IMR-90 (cell line): ENCODE results near the gene ARFGAP3. TPM values are rescaled to one million over a fixed set of nuclear protein-coding genes. Genes with fewer than 3 reads are reported as not detected.

Experiments used
- ATAC-seq: fragments of 200-7000 bp; cut with Tn5 transposase; 2 replicates; pipeline ENCODE4 v1.9.1; 2020; ENCODE audit warnings: low read depth, mild to moderate bottlenecking, moderate library complexity
- BruUV-seq: library from RNA; stranded (reverse); fragments of 400-500 nt; replicated peaks from 2 replicates; lab custom pipeline; 2021; lab: Mats Ljungman, UMichigan
- CTCF ChIA-PET: fragments of 300-600 bp; formaldehyde crosslinking; extraction: SDS; loops from one replicate; lab custom pipeline; 2021; ENCODE audit warnings: antibody characterized with exemption; lab: Yijun Ruan, JAX
- POLR2A ChIA-PET: fragments of 300-600 bp; sonication (Branson Sonifier 250); formaldehyde crosslinking; loops from one replicate; lab custom pipeline; 2022; ENCODE audit warnings: antibody characterized with exemption; ENCODE audit not compliant: unreplicated experiment; lab: Charles Lee
- DNase-seq: peaks from one replicate; pipeline ENCODE4 v3.0.0; 2013
- H2AFZ ChIP-seq: replicated peaks from 2 replicates; pipeline ENCODE3; 2013; ENCODE audit warnings: low read length, mild to moderate bottlenecking; ENCODE audit not compliant: poor library complexity
- H2AK5ac ChIP-seq: 2 replicates; pipeline ENCODE4 v1.6.1; 2013; ENCODE audit warnings: low read depth, low read length, inconsistent platforms
- H2AK9ac ChIP-seq: replicated peaks from 2 replicates; pipeline ENCODE3; 2013; ENCODE audit warnings: mild to moderate bottlenecking, low read depth, low read length, moderate library complexity; ENCODE audit not compliant: poor library complexity
- H2BK120ac ChIP-seq: 2 replicates; pipeline ENCODE4 v1.6.1; 2013; ENCODE audit warnings: low read depth, low read length, inconsistent platforms
- H2BK15ac ChIP-seq: 3 replicates; pipeline ENCODE4 v1.6.1; 2013; ENCODE audit warnings: low read depth, low read length, inconsistent platforms
- H2BK20ac ChIP-seq: 2 replicates; pipeline ENCODE4 v1.6.1; 2013; ENCODE audit warnings: low read depth, mild to moderate bottlenecking, inconsistent platforms, low read length, moderate library complexity
- H2BK5ac ChIP-seq: 2 replicates; pipeline ENCODE4 v1.6.1; 2013; ENCODE audit warnings: mild to moderate bottlenecking, low read depth, low read length, inconsistent platforms; ENCODE audit not compliant: poor library complexity, severe bottlenecking
- H3K14ac ChIP-seq: replicated peaks from 2 replicates; pipeline ENCODE4 v1.6.1; 2013; ENCODE audit warnings: low read depth, low read length, inconsistent platforms
- H3K18ac ChIP-seq: 2 replicates; pipeline ENCODE4 v1.6.1; 2013; ENCODE audit warnings: low read depth, low read length, control low read depth
- H3K23ac ChIP-seq: 2 replicates; pipeline ENCODE4 v1.6.1; 2013; ENCODE audit warnings: low read depth, low read length, inconsistent platforms
- H3K27ac ChIP-seq: 2 replicates; pipeline ENCODE4 v1.5.1; 2013; ENCODE audit warnings: mild to moderate bottlenecking, control low read depth, low read length; ENCODE audit not compliant: insufficient read depth
- H3K27me3 ChIP-seq: 2 replicates; pipeline ENCODE4 v1.6.1; 2013; ENCODE audit warnings: low read length; ENCODE audit not compliant: control insufficient read depth, insufficient read depth
- H3K36me3 ChIP-seq: 2 replicates; pipeline ENCODE4 v1.6.1; 2013; ENCODE audit warnings: low read length, mixed read lengths; ENCODE audit not compliant: control insufficient read depth, insufficient read depth
- H3K4ac ChIP-seq: 2 replicates; pipeline ENCODE4 v1.6.1; 2013; ENCODE audit warnings: low read depth, low read length, inconsistent platforms
- H3K4me1 ChIP-seq: 2 replicates; pipeline ENCODE4 v1.6.1; 2013; ENCODE audit warnings: low read length, mixed read lengths; ENCODE audit not compliant: control insufficient read depth, insufficient read depth
- H3K4me2 ChIP-seq: 2 replicates; pipeline ENCODE4 v1.6.1; 2013; ENCODE audit warnings: low read depth, mild to moderate bottlenecking, control low read depth, low read length, moderate library complexity
- H3K4me3 ChIP-seq: 2 replicates; pipeline ENCODE4 v1.5.1; 2013; ENCODE audit warnings: low read depth, mild to moderate bottlenecking, control low read depth, low read length, moderate library complexity; ENCODE audit not compliant: insufficient read depth
- H3K56ac ChIP-seq: 2 replicates; pipeline ENCODE4 v1.6.1; 2013; ENCODE audit warnings: low read length, inconsistent platforms; ENCODE audit not compliant: insufficient read depth; ENCODE audit errors: extremely low read depth
- H3K79me1 ChIP-seq, 2 experiments: 2 replicates each; pipeline ENCODE4 v1.6.1; 2013; ENCODE audit warnings: low read length in 2 of 2, inconsistent platforms in 1 of 2, low read depth in 1 of 2
- H3K9ac ChIP-seq: 2 replicates; pipeline ENCODE4 v1.6.1; 2013; ENCODE audit warnings: low read depth, low read length, control low read depth
- H3K9me1 ChIP-seq: 2 replicates; pipeline ENCODE4 v1.6.1; 2013; ENCODE audit warnings: low read length, inconsistent platforms; ENCODE audit not compliant: insufficient read depth
- H3K9me3 ChIP-seq: 2 replicates; pipeline ENCODE4 v1.6.1; 2013; ENCODE audit warnings: low read length; ENCODE audit not compliant: control insufficient read depth, insufficient read depth
- H4K20me1 ChIP-seq: 2 replicates; pipeline ENCODE4 v1.6.1; 2013; ENCODE audit warnings: low read length, inconsistent platforms; ENCODE audit not compliant: insufficient read depth
- H4K5ac ChIP-seq: 2 replicates; pipeline ENCODE4 v1.6.1; 2013; ENCODE audit warnings: mild to moderate bottlenecking, low read depth, low read length, control low read depth
- H4K8ac ChIP-seq, 2 experiments: 2 replicates each; pipeline ENCODE4 v1.6.1; 2013; ENCODE audit warnings: low read depth in 2 of 2, low read length in 2 of 2, control low read depth in 1 of 2, inconsistent platforms in 1 of 2
- H4K91ac ChIP-seq: 2 replicates; pipeline ENCODE4 v1.6.1; 2013; ENCODE audit warnings: low read depth, low read length, inconsistent platforms; ENCODE audit not compliant: insufficient read depth
- BHLHE40 ChIP-seq: fragments of 150-350 bp; IDR thresholded peaks from 2 replicates; pipeline ENCODE4 v1.6.1; 2016; ENCODE audit warnings: mild to moderate bottlenecking, low read depth, low read length
- CEBPB ChIP-seq: IDR thresholded peaks from 2 replicates; pipeline ENCODE4 v1.6.1; 2012; ENCODE audit warnings: low read depth, low read length, improper control_type of control experiment
- CHD1 ChIP-seq: IDR thresholded peaks from 2 replicates; pipeline ENCODE4 v1.6.1; 2012; ENCODE audit warnings: low read depth, low read length, improper control_type of control experiment
- CTCF ChIP-seq: conservative IDR thresholded peaks from 2 replicates; pipeline ENCODE4 v1.5.1; 2012; ENCODE audit warnings: mild to moderate bottlenecking, low read depth, low read length, improper control_type of control experiment
- FOS ChIP-seq: fragments of 150-350 bp; IDR thresholded peaks from 2 replicates; pipeline ENCODE4 v1.6.1; 2016; ENCODE audit warnings: low read depth, low read length
- MAFK ChIP-seq: IDR thresholded peaks from 2 replicates; pipeline ENCODE4 v1.6.1; 2012; ENCODE audit warnings: low read depth, low read length, improper control_type of control experiment
- MAZ ChIP-seq: IDR thresholded peaks from 2 replicates; pipeline ENCODE4 v1.6.1; 2012; ENCODE audit warnings: low read depth, mild to moderate bottlenecking, low read length, improper control_type of control experiment, moderate library complexity, borderline replicate concordance
- MXI1 ChIP-seq: IDR thresholded peaks from 2 replicates; pipeline ENCODE4 v1.6.1; 2012; ENCODE audit warnings: low read depth, mild to moderate bottlenecking, low read length, moderate library complexity, borderline replicate concordance
- NFE2L2 ChIP-seq: fragments of 150-350 bp; IDR thresholded peaks from 2 replicates; pipeline ENCODE4 v1.6.1; 2016; ENCODE audit warnings: low read depth, mild to moderate bottlenecking, low read length
- POLR2A ChIP-seq: IDR thresholded peaks from 2 replicates; pipeline ENCODE4 v1.6.1; 2012; ENCODE audit warnings: mild to moderate bottlenecking, low read depth, low read length
- RAD21 ChIP-seq: IDR thresholded peaks from 2 replicates; pipeline ENCODE4 v1.6.1; 2012; ENCODE audit warnings: low read length, improper control_type of control experiment
- RCOR1 ChIP-seq: IDR thresholded peaks from 2 replicates; pipeline ENCODE4 v1.6.1; 2012; ENCODE audit warnings: mild to moderate bottlenecking, low read length, improper control_type of control experiment; ENCODE audit not compliant: insufficient replicate concordance
- RFX5 ChIP-seq: IDR thresholded peaks from 2 replicates; pipeline ENCODE4 v1.8.0; 2012; ENCODE audit warnings: low read depth, mild to moderate bottlenecking, low read length, moderate library complexity
- SMC3 ChIP-seq: fragments of 150-350 bp; IDR thresholded peaks from 2 replicates; pipeline ENCODE4 v1.6.1; 2016; ENCODE audit warnings: low read depth, mild to moderate bottlenecking, antibody characterized with exemption, low read length, moderate library complexity
- USF2 ChIP-seq: fragments of 150-350 bp; IDR thresholded peaks from 2 replicates; pipeline ENCODE4 v1.6.1; 2017; ENCODE audit warnings: mild to moderate bottlenecking, antibody characterized with exemption, low read length, low read depth
- WGBS, 2 experiments: methylation state at CpG; one replicate each; pipeline versions ENCODE4 v1.1.5 to v1.1.7; 2013; ENCODE audit warnings: missing lambda C conversion rate in 2 of 2; ENCODE audit not compliant: insufficient read length in 1 of 2; ENCODE audit errors: extremely low coverage in 2 of 2; 5-methylcytosine and 5-hydroxymethylcytosine counted together
- dilution Hi-C: fragments of 300-500 bp; cut with HindIII; formaldehyde crosslinking; loops from one replicate; pipeline ENCODE4 v1.14.3; 2018; ENCODE audit warnings: low sequenced_read_pairs; ENCODE audit not compliant: unreplicated experiment
- in situ Hi-C: fragments of 300-500 bp; cut with MboI; formaldehyde crosslinking; loops from 3 replicates; pipeline ENCODE4 v1.14.3; 2019; ENCODE audit warnings: low sequenced_read_pairs, inconsistent platforms, mixed read lengths
- intact Hi-C: fragments of 100-400 bp; cut with micrococcal nuclease; formaldehyde crosslinking; loops from 2 replicates; pipeline ENCODE4 v1.10.0; 2022
- polyA plus RNA-seq, 3 experiments: library from polyadenylated mRNA; depleted of rRNA; stranded (reverse); fragments of >200 nt; gene quantifications; 2 replicates each; pipeline ENCODE4 v1.2.3, GENCODE V29; 2012; ENCODE audit warnings: low replicate concordance in 1 of 3
- total RNA-seq: library from RNA; depleted of rRNA; stranded (reverse); fragments of >200 nt; gene quantifications from 2 replicates; pipeline ENCODE4 v1.2.3, GENCODE V29; 2012
- TF ChIP-seq, protein P1 (sequence below): fragments of 150-350 bp; IDR thresholded peaks from 2 replicates; pipeline ENCODE4 v1.6.1; 2016; ENCODE audit warnings: low read depth, mild to moderate bottlenecking, low read length, moderate library complexity, borderline replicate concordance

ARFGAP3 gene
- total and polyA plus RNA-seq, 2 of the 4 experiments (the other 2 are of a cell fraction): 50.0 to 70.1 TPM

DNA sequence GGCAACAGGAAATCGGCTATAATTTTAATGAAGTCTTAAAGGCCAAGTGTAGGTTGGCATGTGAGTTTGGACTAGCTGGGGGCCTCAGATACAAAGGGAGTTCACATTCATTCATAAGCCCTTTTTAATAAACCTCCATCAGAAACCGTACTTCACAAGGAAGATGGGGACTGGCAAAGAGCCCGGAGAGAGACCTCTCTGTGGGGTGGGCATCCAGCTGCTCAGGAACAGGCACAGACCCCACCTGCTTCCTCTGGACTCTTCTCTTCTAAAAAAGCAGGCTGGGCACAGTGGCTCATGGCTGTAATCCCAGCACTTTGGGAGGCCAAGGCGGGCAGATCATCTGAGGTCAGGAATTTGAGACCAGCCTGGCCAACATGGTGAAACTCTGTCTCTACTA, 3.9 kb upstream of the ARFGAP3 start:
- TF ChIP-seq POLR2A: no peak
- no peak for TF ChIP-seq CEBPB
- TF ChIP-seq CHD1: no peak
- TF ChIP-seq RCOR1: no peak
- no peak for TF ChIP-seq NFE2L2
- no peak for TF ChIP-seq CTCF
- no peak for TF ChIP-seq MAZ
- TF ChIP-seq MAFK: no peak
- TF ChIP-seq RFX5: no peak
- TF ChIP-seq MXI1: no peak
- no peak for TF ChIP-seq SMC3
- no peak for TF ChIP-seq RAD21
- no peak for TF ChIP-seq FOS
- TF ChIP-seq BHLHE40: no peak
- TF ChIP-seq, protein P1, sequence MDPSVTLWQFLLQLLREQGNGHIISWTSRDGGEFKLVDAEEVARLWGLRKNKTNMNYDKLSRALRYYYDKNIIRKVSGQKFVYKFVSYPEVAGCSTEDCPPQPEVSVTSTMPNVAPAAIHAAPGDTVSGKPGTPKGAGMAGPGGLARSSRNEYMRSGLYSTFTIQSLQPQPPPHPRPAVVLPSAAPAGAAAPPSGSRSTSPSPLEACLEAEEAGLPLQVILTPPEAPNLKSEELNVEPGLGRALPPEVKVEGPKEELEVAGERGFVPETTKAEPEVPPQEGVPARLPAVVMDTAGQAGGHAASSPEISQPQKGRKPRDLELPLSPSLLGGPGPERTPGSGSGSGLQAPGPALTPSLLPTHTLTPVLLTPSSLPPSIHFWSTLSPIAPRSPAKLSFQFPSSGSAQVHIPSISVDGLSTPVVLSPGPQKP: no peak
- TF ChIP-seq USF2: no peak
- Histone ChIP-seq H4K5ac (no peak overlapping the region), H4K20me1 (peaks cover 3% of the 10 kb centered on the region; the same call in 1 of the 2 replicates), H2BK15ac (no peak overlapping the region), H4K91ac (no peak overlapping the region), H3K9me3 (0 out of 2 replicates have a peak, but pooled peaks cover 2% of the 10 kb centered on the region), H3K36me3 (no peaks in the 10 kb centered on the region), H3K4me2 (no peak overlapping the region), H3K27ac (no peak overlapping the region), H3K9ac (no peak overlapping the region), H3K4me1 (peaks cover 8% of the 10 kb centered on the region; the same call in 1 of the 2 replicates), H2BK5ac (no peak overlapping the region), H3K18ac (no peak overlapping the region), H2AK5ac (no peak overlapping the region), H3K23ac (no peak overlapping the region), H3K4me3 (no peak overlapping the region), H2AK9ac (no peak overlapping the region), H3K56ac (no peak overlapping the region), H3K9me1 (0 out of 2 replicates have a peak, but pooled peaks cover 5% of the 10 kb centered on the region), H2BK120ac (no peak overlapping the region), H2BK20ac (no peak overlapping the region), H4K8ac (no peak overlapping the region), H3K79me1 (peaks cover 0 to 25% of the 10 kb centered on the region in 2 experiments; a peak in 3 of 4 replicates), H2AFZ (no peak overlapping the region), H3K4ac (no peak overlapping the region), H3K27me3 (no peaks in the 10 kb centered on the region), H3K14ac (no peak overlapping the region)
- 90% methylated on average over 1 of the region's 4 CpGs; no CpG with 5 or more reads in 1 of the 2 experiments for WGBS, 2 experiments
- ATAC-seq (no peak), DNase-seq (no peak)
- no TSS peak for BruUV-seq
- POLR2A ChIA-PET: no interaction called here
- dilution Hi-C loops: no loop called here
- CTCF ChIA-PET: interaction anchor here (0.7 kb wide), 1 partner anchor 17 kb away, joined by 3 read pairs; no protein-coding TSS in a partner anchor
- intact Hi-C loops: no loop called here
- in situ Hi-C loops: no loop called here
